OCI-LY1 (cell line): ENCODE data around the gene AADAC.

Experiments used
- CTCF ChIP-seq: fragments of 200-600 bp; sonication (generic), shearing (Covaris generic); IDR thresholded peaks from 2 replicates; pipeline ENCODE4 v1.5.1; 2017; ENCODE audit warnings: mild to moderate bottlenecking, antibody characterized with exemption, low read length, moderate library complexity, mixed read lengths
- EZH2 ChIP-seq: fragments of 200-600 bp; sonication (generic), shearing (Covaris generic); IDR thresholded peaks from 2 replicates; pipeline ENCODE4 v1.8.0; 2017; ENCODE audit warnings: borderline replicate concordance, mixed run types, mild to moderate bottlenecking, antibody characterized with exemption, low read length, moderate library complexity, mixed read lengths

- TF ChIP-seq CTCF, result no peak
- TF ChIP-seq EZH2, result no peak
These were observed 7.1 kb upstream of the AADAC start for GRCh38 chr3:151806838-151807237.
